SW 1271 (cell line): Measurements from ENCODE around the gene LRIT2.

ENCODE experiments used
- DNase-seq, 2 experiments: peaks; one replicate each; lab custom pipeline; 2025; lab: John Stamatoyannopoulos, UW

The LRIT2 gene

DNA sequence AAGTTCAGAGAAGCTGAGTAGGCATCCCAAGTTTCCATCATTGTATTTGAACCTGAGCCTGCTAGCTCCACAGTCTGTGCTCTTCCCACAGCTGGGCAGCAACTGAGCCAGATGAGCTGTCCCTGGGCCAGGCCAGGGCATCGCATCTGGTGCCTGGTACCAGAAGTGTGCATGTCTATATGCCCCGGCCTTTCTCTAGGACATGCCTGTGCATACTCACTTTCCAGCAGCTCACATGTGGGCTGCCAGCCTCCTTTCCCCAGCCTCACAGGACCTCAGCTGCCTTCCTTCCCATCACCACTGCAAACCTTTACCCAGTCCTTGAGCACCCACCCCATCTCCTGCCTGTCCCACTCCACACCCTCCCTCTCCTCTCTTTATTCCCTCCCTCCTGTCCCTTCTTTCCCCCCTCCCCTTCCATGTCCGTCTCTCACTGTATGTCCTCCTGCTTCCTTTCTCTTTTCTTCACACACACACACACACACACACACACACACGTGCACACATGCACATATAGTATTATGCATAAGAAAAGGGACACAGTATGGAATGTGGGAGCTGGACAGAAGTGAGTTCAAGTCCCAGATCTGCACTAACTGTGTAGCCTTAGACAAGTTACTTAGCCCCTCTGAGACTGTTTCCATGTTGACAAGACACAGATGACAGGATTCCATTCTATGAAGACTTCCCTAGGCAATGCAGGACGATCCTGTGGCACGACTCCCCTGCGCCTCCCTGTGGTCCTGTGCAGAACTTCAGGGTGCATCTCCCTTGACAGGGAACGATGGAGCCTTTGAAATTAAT is 20.1 kb downstream of the LRIT2 start:
- DNase-seq: peak in 1 of 2 experiments; percentile 33

DNA sequence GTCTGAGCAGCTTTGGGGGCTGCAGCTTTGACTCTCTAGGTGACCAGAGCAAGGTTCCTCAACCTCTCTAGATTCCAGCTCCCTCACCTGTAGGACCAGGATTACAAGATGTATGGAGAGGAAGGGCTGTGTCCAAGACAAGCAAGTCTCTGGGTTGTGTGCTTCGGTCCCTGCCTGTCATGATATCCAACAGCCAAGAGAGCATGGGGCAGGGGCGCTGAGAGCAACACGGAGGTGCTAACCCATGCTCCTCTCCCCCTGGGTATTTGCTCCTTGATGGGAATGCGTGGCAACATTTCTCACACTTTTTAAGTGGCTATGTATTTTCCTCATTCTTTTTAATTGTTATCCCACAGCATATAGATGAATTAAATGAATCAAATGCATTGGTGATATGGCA is 20.7 kb downstream of the LRIT2 start:
- no peak for DNase-seq

DNA sequence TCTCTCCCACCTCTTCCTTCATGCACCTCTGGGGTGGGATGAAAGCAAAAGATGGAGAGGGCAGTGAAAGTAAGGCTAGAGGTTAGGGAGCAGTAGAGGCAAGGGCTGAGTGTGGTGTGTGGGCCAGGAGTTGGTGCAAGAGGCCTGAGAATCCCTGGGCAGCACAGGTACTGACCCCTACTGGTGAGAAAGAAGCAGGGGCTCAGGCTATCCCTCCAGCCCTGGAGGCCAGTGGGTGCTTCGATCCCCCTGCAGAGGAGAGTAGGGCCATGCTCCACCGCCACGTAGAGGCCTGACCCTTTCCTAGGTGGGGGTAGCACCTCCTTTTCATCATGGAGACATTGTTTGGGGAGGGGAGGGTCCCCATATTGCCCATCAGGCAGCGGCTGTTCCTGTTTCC is 21.2 kb downstream of the LRIT2 start:
- DNase-seq: no peak

DNA sequence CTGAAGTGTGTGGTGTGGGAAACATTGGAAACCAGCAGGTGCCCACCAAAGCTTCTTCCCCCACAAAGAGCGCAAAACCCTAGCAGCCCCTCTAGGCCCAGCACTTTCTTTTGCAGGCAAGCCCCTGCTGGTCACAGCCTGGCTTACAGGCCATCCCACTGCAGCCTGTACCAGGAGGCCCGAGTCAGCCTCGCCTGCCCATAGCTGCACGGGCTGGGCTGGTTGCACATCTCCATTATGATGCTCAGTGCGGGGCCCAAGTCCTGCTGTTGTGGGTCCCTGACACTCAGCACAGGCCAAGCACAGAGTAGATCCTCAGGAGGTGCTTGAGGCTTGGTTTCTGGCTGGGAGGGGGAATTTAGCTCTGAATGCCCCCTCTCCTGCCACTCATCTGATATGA is 23.0 kb downstream of the LRIT2 start:
- no peak for DNase-seq

DNA sequence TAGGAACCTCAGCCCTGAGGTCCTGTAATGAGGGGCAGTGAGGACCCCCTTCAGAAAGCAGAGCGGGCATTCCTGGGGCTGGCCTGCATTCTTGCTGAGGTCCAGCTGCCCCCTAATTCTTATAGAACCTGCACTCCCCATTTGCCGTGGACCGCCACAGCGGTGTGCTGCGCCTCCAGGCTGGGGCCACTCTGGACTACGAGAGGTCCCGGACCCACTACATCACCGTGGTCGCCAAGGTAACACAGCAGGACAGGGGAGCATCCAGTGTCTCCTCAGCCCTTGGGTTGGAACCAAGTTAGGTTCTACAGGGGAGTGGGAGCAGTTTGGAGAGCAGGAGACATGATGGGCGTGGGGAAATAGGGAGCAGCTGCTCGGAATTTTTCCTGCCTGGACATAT is 23.7 kb downstream of the LRIT2 start:
- no peak for DNase-seq

DNA sequence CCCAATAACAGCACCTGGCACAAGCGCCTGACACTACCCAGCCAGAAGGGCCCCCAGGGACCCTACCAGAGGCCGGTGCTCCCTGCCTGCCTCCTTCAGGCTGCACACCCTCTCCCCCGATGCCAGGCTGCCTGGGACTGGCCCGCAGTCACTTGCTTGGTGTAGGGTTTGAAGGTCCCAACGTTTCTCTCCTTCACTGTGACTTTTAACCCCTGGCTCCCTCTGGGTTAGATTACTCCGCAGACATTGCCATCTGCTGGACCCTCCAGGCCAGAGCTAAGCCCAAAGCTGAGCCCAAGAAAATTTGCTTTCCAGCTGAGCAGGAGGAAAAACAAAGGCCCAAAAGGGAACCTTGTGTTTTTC is 24.1 kb downstream of the LRIT2 start:
- DNase-seq: no peak

- no peak for DNase-seq
These were observed 24.7 kb downstream of the LRIT2 start for GRCh38 chr10:84200537-84201243.

GRCh38 chr10:84198206-84198915 is 27.0 kb downstream of the LRIT2 start:
- DNase-seq: no peak

DNA sequence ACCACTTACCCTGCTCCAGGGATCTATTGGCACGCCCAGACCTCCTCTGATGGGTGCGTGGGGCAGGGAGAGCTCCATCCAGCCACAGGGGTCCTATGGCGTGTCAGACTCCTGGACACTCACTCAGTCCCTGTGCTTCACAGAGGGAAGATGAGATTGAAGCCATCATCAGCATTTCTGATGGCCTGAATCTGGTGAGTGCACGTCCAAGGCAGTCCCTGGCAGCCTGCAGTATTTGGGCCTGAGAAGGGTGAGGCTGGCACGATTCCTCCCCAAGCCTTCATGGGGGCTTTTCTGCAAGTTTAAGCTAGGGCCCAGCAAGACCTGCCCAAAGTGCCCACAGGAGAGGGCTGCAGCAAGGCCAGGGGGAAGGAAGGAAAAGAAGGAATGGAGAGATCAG is 27.7 kb downstream of the LRIT2 start:
- DNase-seq: no peak

- DNase-seq: no peak
These were observed 28.4 kb downstream of the LRIT2 start for GRCh38 chr10:84196941-84197340.

DNA sequence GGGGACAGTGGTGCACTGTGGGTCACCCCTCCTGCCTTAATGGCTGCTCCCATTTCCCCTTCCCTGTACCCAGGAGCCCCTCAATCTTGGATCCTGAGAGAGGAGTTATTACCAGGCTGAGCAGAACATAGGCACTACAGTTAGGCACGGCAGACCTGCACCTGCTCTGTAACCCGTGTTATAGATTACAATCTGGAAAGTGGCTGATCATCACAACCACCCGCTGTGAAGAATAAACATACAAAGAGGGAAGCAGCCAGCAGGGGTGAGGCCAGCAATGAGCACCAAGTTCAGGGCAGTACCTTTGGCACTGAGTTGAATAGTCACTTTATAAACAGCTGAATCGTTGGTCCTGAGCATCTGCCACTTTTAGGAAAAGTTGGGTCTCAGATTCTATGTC is 29.3 kb downstream of the LRIT2 start:
- DNase-seq: no peak

- no peak for DNase-seq
These were observed 30.1 kb downstream of the LRIT2 start for GRCh38 chr10:84195044-84195830.

GRCh38 chr10:84194424-84195043 is 30.8 kb downstream of the LRIT2 start, which contains the start of gene CDHR1:
Gene CDHR1, plus strand, starts transcription at chr10:84194537. Its CDS starts 224 bp downstream, at chr10:84194761.
- no peak for DNase-seq

DNA sequence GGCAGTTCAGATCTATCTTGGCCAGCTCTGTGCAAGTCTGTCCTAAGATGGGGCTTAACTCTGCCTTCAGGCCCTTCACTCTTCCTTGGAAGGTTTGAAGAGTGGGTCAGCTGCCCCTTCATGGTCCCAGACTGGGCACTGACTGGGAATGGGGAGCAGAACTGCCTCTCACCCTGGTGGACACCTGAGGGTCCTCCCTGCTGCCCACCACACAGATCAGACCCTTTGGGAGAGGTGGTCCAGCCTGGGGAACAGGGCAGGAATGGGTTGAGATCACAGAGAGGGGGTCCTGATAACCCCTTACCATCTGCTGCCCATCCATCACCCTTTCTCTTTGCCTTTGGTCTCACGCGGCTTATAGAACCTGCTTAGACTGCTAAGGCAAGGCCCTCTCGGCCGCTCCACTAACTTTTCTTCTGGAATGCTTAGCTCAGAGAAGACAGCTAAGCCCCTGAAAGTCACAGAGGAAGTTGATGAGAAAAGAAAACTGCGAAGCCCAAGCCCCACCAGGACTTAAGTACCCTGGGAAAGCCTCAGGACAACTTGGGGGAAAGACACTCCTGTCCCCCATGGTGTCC is 31.4 kb downstream of the LRIT2 start:
- no peak for DNase-seq

- no peak for DNase-seq
These were observed 32.0 kb downstream of the LRIT2 start for GRCh38 chr10:84193327-84193726.

GRCh38 chr10:84191106-84191505 is 34.2 kb downstream of the LRIT2 start:
- DNase-seq: no peak

GRCh38 chr10:84190621-84191020 is 34.7 kb downstream of the LRIT2 start:
- no peak for DNase-seq

DNA sequence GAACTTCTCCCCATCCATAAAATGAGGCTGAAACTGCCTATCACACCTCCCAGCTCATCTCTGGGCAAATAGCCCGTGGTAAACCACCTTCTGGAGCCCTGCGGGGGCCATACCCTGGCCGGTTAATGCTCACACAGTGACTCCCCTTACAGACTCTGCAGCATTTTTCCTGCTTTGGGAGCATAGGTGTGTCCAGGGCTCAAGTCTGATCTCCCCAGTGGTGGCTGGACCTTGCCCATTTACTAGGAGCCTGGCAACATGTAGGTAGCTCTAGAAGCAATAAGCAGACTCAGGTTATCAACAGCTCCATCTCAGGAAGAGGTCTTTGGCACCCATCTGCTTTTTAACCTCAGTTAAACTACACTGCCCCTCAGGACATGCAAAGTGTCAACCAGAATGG is 36.5 kb downstream of the LRIT2 start:
- DNase-seq: no peak

DNA sequence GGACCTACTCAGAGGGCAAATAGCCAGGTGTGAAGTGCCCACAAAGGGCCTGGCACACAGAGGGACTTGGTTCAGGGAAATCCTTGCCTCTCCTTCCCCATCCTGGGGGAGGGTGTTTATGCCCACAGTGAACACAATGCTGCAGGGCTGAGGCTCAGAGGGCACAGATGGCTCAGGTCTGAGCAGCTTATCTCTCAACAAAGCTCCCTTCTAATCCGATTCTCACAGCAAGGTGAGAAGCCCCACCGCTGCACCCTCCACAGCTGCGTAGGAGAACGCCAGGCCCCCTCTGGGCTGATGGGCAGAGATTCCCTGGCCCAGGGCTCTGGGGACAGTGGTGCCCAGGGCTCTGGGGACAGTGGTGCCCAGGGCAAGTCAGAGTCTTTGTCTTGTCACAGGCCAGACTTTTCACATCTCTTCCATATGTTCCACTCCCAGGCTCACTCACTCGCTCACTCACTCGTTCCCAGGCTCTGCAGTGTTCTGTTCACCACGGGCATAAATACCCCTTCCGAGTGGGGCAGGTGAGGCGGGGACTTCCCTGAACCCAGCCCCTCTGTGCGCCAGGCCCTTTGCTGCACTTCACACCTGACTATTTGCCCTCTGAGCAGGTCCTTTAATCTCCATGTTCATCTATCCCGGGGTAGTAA is 39.7 kb downstream of the LRIT2 start:
- DNase-seq: no peak

DNA sequence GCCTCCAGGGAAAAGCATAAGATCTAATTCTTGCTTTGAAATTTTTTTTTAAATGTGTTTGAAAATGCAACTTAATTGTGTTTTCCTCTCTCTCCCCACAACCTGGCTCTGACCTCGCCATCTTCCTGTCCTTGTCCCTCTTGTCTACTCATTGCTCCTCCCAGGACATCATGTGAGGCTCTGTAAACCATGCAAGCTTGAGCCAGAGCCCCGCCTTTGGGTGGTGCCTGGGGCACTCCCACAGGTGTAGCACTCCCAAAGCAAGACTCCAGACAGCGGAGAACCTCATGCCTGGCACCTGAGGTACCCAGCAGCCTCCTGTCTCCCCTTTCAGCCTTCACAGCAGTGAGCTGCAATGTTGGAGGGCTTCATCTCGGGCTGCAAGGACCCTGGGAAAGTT is 40.8 kb downstream of the LRIT2 start:
- no peak for DNase-seq

DNA sequence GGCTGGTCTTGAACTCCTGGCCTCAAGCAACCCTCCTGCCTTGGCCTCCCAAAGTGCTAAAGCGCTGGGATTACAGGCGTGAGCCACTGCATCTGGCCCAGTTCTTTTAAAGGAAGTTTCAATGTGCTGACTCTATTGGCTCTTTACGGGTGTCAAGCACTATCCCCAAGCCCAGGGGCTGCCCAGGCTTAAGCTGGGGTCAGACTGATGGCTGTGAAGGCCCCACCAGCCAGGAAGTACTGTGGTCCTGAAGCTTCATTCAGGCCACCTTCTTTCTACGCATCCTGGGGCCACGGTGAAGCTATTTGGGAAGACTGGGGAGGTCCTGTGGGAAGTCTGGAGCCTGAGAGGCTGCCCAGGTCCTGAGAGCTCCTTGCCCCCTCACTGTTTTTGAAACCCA is 43.7 kb downstream of the LRIT2 start:
- DNase-seq: no peak
